HEK293 (cell line): Measurements from ENCODE around the gene ARR3.

Experiments
- HOXC10 ChIP-seq: sonication (generic); formaldehyde crosslinking; IDR thresholded peaks from 2 replicates; pipeline ENCODE4 v1.8.1; 2023; ENCODE audit warnings: mild to moderate bottlenecking, missing genetic modification reagents
- MYNN ChIP-seq: fragments of 450-650 bp; formaldehyde crosslinking; IDR thresholded peaks from 2 replicates; pipeline ENCODE4 v1.5.1; 2016; ENCODE audit warnings: missing biosample characterization, missing genetic modification characterization, borderline replicate concordance
- MZF1 ChIP-seq: fragments of 450-650 bp; formaldehyde crosslinking; IDR thresholded peaks from 2 replicates; pipeline ENCODE4 v1.5.1; 2017; ENCODE audit warnings: missing biosample characterization, missing genetic modification characterization, borderline replicate concordance
- REST ChIP-seq: fragments of 450-650 bp; formaldehyde crosslinking; IDR thresholded peaks from 2 replicates; pipeline ENCODE4 v1.5.1; 2016; ENCODE audit warnings: missing biosample characterization, missing genetic modification characterization
- SP2 ChIP-seq: fragments of 450-650 bp; formaldehyde crosslinking; IDR thresholded peaks from 2 replicates; pipeline ENCODE4 v1.5.1; 2016; ENCODE audit warnings: missing biosample characterization, missing genetic modification characterization
- SP3 ChIP-seq: fragments of 450-650 bp; formaldehyde crosslinking; IDR thresholded peaks from 2 replicates; pipeline ENCODE4 v1.5.1; 2016; ENCODE audit warnings: missing biosample characterization, missing genetic modification characterization
- YY1 ChIP-seq: fragments of 450-650 bp; formaldehyde crosslinking; IDR thresholded peaks from 2 replicates; pipeline ENCODE4 v1.5.1; 2018; ENCODE audit warnings: missing biosample characterization, missing genetic modification characterization
- ZNF121 ChIP-seq: fragments of 450-650 bp; formaldehyde crosslinking; IDR thresholded peaks from 2 replicates; pipeline ENCODE4 v1.5.1; 2016; ENCODE audit warnings: missing biosample characterization, missing genetic modification characterization
- ZNF214 ChIP-seq: fragments of 450-650 bp; formaldehyde crosslinking; IDR thresholded peaks from 2 replicates; pipeline ENCODE4 v1.5.1; 2017; ENCODE audit warnings: missing biosample characterization, mild to moderate bottlenecking, missing genetic modification characterization, borderline replicate concordance
- ZNF529 ChIP-seq: fragments of 450-650 bp; formaldehyde crosslinking; IDR thresholded peaks from 2 replicates; pipeline ENCODE4 v1.5.1; 2017; ENCODE audit warnings: missing genetic modification characterization, missing biosample characterization; ENCODE audit not compliant: insufficient replicate concordance
- ZNF558 ChIP-seq: fragments of 450-650 bp; formaldehyde crosslinking; IDR thresholded peaks from 2 replicates; pipeline ENCODE4 v1.5.1; 2016; ENCODE audit warnings: missing biosample characterization, missing genetic modification characterization
- ZNF629 ChIP-seq: fragments of 450-650 bp; formaldehyde crosslinking; IDR thresholded peaks from 2 replicates; pipeline ENCODE4 v1.5.1; 2017; ENCODE audit warnings: missing biosample characterization, missing genetic modification characterization
- TF ChIP-seq, protein P1 (sequence below): fragments of 450-650 bp; formaldehyde crosslinking; IDR thresholded peaks from 2 replicates; pipeline ENCODE4 v1.5.1; 2016; ENCODE audit warnings: missing biosample characterization, missing genetic modification characterization
- TF ChIP-seq, protein P2 (sequence below): fragments of 450-650 bp; formaldehyde crosslinking; IDR thresholded peaks from 2 replicates; pipeline ENCODE4 v1.5.1; 2017; ENCODE audit warnings: missing biosample characterization, missing genetic modification characterization

DNA sequence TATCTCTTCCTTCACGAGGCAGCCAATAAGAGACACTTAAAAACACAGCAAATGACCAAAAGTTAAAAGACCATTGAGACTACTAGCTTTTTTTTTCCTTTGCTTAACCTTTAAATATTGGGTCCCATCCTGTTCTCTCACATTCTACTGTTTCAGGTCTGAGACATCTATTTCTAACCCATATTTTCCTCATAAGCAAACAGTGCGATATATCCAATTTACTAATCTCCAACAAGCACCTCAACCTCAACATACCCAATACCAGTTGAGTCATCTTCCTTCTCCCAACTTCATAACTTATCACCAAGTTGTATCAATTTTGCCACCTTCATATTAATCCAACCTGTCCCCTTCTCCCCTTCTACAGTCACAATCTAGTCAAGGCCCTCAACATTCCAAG lies 26.6 kb upstream of the ARR3 start:
- TF ChIP-seq REST (tag by site-specific recombination) = no peak
- TF ChIP-seq, protein P1, sequence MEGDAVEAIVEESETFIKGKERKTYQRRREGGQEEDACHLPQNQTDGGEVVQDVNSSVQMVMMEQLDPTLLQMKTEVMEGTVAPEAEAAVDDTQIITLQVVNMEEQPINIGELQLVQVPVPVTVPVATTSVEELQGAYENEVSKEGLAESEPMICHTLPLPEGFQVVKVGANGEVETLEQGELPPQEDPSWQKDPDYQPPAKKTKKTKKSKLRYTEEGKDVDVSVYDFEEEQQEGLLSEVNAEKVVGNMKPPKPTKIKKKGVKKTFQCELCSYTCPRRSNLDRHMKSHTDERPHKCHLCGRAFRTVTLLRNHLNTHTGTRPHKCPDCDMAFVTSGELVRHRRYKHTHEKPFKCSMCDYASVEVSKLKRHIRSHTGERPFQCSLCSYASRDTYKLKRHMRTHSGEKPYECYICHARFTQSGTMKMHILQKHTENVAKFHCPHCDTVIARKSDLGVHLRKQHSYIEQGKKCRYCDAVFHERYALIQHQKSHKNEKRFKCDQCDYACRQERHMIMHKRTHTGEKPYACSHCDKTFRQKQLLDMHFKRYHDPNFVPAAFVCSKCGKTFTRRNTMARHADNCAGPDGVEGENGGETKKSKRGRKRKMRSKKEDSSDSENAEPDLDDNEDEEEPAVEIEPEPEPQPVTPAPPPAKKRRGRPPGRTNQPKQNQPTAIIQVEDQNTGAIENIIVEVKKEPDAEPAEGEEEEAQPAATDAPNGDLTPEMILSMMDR (tag by site-specific recombination) = no peak
- TF ChIP-seq ZNF214 (tag by site-specific recombination) = no peak
- no peak for TF ChIP-seq YY1
- no peak for TF ChIP-seq MYNN (tag by site-specific recombination)
- no peak for TF ChIP-seq ZNF558 (tag by site-specific recombination)
- no peak for TF ChIP-seq SP2
- TF ChIP-seq ZNF529 (tag by site-specific recombination) = no peak
- no peak for TF ChIP-seq MZF1
- no peak for TF ChIP-seq ZNF121 (tag by site-specific recombination)
- TF ChIP-seq HOXC10 (CRISPR knock-in tag) = no peak
- no peak for TF ChIP-seq SP3 (tag by site-specific recombination)
- TF ChIP-seq, protein P2, sequence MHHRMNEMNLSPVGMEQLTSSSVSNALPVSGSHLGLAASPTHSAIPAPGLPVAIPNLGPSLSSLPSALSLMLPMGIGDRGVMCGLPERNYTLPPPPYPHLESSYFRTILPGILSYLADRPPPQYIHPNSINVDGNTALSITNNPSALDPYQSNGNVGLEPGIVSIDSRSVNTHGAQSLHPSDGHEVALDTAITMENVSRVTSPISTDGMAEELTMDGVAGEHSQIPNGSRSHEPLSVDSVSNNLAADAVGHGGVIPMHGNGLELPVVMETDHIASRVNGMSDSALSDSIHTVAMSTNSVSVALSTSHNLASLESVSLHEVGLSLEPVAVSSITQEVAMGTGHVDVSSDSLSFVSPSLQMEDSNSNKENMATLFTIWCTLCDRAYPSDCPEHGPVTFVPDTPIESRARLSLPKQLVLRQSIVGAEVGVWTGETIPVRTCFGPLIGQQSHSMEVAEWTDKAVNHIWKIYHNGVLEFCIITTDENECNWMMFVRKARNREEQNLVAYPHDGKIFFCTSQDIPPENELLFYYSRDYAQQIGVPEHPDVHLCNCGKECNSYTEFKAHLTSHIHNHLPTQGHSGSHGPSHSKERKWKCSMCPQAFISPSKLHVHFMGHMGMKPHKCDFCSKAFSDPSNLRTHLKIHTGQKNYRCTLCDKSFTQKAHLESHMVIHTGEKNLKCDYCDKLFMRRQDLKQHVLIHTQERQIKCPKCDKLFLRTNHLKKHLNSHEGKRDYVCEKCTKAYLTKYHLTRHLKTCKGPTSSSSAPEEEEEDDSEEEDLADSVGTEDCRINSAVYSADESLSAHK (tag by site-specific recombination) = no peak
- no peak for TF ChIP-seq ZNF629
